ENCODE measurements around the gene POLRMT.

DNA sequence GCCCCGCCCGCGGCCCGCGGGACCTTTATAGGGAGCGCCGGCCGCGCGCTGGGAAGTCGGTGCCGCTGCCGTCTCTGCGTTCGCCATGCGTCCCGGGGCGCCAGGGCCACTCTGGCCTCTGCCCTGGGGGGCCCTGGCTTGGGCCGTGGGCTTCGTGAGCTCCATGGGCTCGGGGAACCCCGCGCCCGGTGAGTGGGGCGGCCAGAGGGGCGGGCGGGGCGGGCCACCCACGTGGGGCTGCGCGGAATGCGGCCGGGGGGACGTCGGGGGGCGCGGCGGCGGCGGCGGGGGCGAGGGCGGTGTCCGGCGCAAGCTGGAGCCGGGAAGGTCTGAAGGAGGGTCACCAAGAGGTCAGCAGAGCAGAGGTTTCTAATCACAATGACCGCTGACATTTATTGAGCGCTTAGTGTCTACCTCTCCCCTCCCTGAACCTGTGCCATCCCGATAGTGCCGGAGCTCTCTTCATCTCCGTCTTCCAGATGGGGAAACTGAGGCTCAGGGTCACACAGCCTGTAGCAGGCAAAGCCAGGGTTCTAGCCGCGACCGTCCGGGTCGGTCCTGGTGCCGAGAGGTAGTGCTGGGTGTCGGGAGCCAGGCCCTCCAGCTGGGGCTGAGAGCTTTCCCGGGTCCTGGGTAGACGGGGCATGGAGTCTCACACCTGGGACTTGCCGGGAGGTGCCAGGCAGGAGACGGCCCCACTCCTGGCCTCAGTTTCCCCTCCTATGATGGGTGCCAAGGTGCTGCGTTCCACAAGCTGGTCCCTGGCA, 43.2 kb upstream of the POLRMT start, which contains the start of gene FSTL3:
- TF ChIP-seq, protein P1, sequence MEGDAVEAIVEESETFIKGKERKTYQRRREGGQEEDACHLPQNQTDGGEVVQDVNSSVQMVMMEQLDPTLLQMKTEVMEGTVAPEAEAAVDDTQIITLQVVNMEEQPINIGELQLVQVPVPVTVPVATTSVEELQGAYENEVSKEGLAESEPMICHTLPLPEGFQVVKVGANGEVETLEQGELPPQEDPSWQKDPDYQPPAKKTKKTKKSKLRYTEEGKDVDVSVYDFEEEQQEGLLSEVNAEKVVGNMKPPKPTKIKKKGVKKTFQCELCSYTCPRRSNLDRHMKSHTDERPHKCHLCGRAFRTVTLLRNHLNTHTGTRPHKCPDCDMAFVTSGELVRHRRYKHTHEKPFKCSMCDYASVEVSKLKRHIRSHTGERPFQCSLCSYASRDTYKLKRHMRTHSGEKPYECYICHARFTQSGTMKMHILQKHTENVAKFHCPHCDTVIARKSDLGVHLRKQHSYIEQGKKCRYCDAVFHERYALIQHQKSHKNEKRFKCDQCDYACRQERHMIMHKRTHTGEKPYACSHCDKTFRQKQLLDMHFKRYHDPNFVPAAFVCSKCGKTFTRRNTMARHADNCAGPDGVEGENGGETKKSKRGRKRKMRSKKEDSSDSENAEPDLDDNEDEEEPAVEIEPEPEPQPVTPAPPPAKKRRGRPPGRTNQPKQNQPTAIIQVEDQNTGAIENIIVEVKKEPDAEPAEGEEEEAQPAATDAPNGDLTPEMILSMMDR (IDR thresholded peaks at IDR 0.05), result no peak
- peak; percentile 11 to 61 for TF ChIP-seq POLR2A (IDR thresholded peaks at IDR 0.05)

Measured in adrenal gland (tissue), 5 donors.